ENCODE measurements around the gene ZNF283. TPM values are rescaled to one million over a fixed set of nuclear protein-coding genes. Genes with fewer than 3 reads are reported as not detected.
"Not testable (repeated sequence)": the region's sequence is repeated elsewhere in the genome, so short reads cannot be mapped to it uniquely, and the experiment has no call there.

The ZNF283 gene
- total RNA-seq, 3 donors from 2014 or later, result 7.6 to 21.8 (median 14.1) TPM

GRCh38 chr19:43848821-43849220 lies 21.7 kb downstream of the ZNF283 start:
- H3K9me3 ChIP-seq, result peaks cover 100% of the 10 kb centered on the region
- DNase-seq (no peak), ATAC-seq (no peak)
- no peak overlapping the region for H3K4me3 ChIP-seq
- no peaks in the 10 kb centered on the region for H3K4me1 ChIP-seq (ENCODE audit: low read depth)
- no peak for TF ChIP-seq CTCF (IDR thresholded peaks at IDR 0.05)
- intact Hi-C loops (cut with DNase I, micrococcal nuclease), result no loop called here
- no peaks in the 10 kb centered on the region for H3K36me3 ChIP-seq (ENCODE audit: low read depth)

GRCh38 chr19:43858174-43858573 lies 31.1 kb downstream of the ZNF283 start:
- no peak for TF ChIP-seq CTCF (IDR thresholded peaks at IDR 0.05)
- peaks cover 100% of the 10 kb centered on the region for H3K9me3 ChIP-seq
- no peaks in the 10 kb centered on the region for H3K4me1 ChIP-seq (ENCODE audit: low read depth)
- intact Hi-C loops (cut with DNase I, micrococcal nuclease), result no loop called here
- no peak overlapping the region for H3K4me3 ChIP-seq
- H3K36me3 ChIP-seq (ENCODE audit: low read depth), result no peaks in the 10 kb centered on the region
- ATAC-seq (no peak), DNase-seq (no peak)

GRCh38 chr19:43866923-43867322 lies 39.8 kb downstream of the ZNF283 start:
- ATAC-seq; H3K4me3 ChIP-seq; DNase-seq; H3K36me3 ChIP-seq (ENCODE audit: low read depth); intact Hi-C loops (cut with DNase I, micrococcal nuclease); H3K4me1 ChIP-seq (ENCODE audit: low read depth): not testable (repeated sequence)
- peaks cover 80% of the 10 kb centered on the region for H3K9me3 ChIP-seq

GRCh38 chr19:43872547-43873336 lies 45.6 kb downstream of the ZNF283 start:
- H3K36me3 ChIP-seq (ENCODE audit: low read depth), result no peaks in the 10 kb centered on the region
- no peaks in the 10 kb centered on the region for H3K4me1 ChIP-seq (ENCODE audit: low read depth)
- intact Hi-C loops (cut with DNase I, micrococcal nuclease), result no loop called here
- no peak for ATAC-seq
- H3K4me3 ChIP-seq, result no peak overlapping the region
- peaks cover 96% of the 10 kb centered on the region for H3K9me3 ChIP-seq
- no peak for DNase-seq
- no peak for TF ChIP-seq CTCF (IDR thresholded peaks at IDR 0.05)

GRCh38 chr19:43880483-43880882 lies 53.4 kb downstream of the ZNF283 start:
- Histone ChIP-seq H3K4me3 (no peak overlapping the region), H3K36me3 (ENCODE audit: low read depth) (no peaks in the 10 kb centered on the region), H3K4me1 (ENCODE audit: low read depth) (no peaks in the 10 kb centered on the region), H3K9me3 (peaks cover 92% of the 10 kb centered on the region)
- TF ChIP-seq CTCF (IDR thresholded peaks at IDR 0.05), result no peak
- DNase-seq, result no peak
- no peak for ATAC-seq
- intact Hi-C loops (cut with DNase I, micrococcal nuclease), result no loop called here

- Histone ChIP-seq H3K36me3 (ENCODE audit: low read depth) (no peaks in the 10 kb centered on the region), H3K4me1 (ENCODE audit: low read depth) (no peaks in the 10 kb centered on the region), H3K4me3 (no peak within 1 kb of the TSS), H3K9me3 (peaks cover 96% of the 10 kb centered on the region)
- no peak for DNase-seq
- no peak for ATAC-seq
- intact Hi-C loops (cut with DNase I, micrococcal nuclease), result no loop called here
- no peak for TF ChIP-seq CTCF (IDR thresholded peaks at IDR 0.05)
These were observed 56.7 kb downstream of the ZNF283 start, which contains the start of gene ZNF404 for GRCh38 chr19:43883864-43884263. TSS of gene ZNF404 (minus strand) at chr19:43883964.
